HG02970 (cell line): ENCODE results near the gene ADCY2.

Experiments used
- ATAC-seq: cut with Tn5 transposase; IDR thresholded peaks from one replicate; pipeline ENCODE4 v1.9.1; 2021; ENCODE audit warnings: mild to moderate bottlenecking, moderate library complexity, moderate number of reproducible peaks; ENCODE audit not compliant: unreplicated experiment, low FRiP score

Gene ADCY2

DNA sequence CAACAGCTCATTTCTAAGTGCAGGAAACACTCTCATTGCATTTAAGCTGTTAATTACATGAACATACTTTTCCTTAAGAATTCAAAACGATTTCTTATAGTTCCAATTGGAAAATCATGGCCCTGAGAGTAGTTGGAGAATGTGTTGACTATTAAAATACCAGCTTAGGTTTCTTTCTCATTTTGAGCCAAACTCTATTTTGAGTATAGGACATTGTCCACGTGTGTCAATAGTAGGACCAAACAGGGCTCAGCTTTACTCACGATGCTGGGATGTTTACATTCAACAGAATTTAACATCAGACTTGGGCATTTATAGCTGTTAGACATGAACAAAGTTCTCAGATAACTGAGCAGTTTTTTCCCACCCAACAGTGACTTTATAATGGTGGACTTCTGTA lies 39.6 kb downstream of the ADCY2 start:
- no peak for ATAC-seq

- ATAC-seq = no peak
These were observed 40.6 kb downstream of the ADCY2 start for GRCh38 chr5:7436521-7436920.

DNA sequence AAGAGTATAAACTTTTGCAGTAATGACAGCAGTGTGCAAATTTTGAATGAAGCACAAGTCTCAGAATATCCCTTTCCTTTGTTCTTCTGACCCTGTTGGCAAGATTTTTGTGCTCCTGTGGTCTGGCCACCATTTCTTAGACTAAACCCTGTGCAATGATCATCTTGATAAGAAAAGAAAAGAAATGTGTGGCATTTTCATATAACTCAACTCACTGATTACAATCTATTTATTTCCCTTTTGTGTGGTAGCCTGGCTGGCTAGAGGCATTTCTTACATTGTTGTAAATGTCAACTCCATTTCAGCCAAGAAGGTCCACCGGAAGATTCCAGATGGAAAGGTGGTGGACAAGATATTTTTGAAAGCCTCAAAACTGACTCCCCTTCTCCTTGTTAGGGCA lies 41.9 kb downstream of the ADCY2 start:
- ATAC-seq = no peak

GRCh38 chr5:7445068-7445467 lies 49.1 kb downstream of the ADCY2 start:
- ATAC-seq = no peak

GRCh38 chr5:7445831-7446230 lies 49.9 kb downstream of the ADCY2 start:
- no peak for ATAC-seq

DNA sequence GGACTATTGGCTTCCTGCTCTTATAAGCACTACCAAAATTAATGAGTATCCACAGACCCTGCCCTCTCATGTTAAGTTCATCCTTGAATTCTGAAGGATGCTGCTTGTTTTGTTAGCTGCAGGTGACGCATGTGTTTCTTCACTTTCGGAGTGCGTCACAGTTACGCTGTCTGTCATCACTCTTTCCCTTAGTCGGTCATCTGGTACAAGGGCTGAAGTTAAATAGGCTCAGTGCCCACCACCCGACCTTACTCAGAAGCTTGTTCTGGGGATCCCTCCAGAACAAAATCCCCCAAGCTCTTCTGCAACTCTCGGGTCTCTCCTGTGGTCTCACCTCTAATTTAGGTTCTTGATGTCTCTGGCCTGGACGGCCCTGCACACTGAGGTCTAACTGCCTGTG lies 51.0 kb downstream of the ADCY2 start:
- ATAC-seq = no peak

DNA sequence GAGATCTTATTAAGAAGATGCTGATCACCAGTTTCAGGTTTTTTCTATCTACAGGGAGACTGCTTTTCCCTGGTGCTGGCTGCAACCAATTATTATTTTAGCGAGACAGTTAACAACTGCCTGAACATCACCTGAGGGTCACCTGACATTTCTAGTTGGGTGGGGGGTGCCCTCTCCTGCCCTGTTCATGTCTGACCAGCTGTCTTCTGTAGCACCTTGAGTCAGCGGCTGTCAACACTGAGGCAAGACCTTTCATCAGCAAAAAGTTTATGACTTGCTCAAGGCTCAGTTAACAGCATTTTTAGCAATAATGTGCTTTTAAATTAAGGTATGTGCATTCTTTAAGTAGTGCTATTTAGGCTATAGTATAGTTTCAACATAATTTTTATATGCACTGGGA lies 58.0 kb downstream of the ADCY2 start:
- no peak for ATAC-seq

DNA sequence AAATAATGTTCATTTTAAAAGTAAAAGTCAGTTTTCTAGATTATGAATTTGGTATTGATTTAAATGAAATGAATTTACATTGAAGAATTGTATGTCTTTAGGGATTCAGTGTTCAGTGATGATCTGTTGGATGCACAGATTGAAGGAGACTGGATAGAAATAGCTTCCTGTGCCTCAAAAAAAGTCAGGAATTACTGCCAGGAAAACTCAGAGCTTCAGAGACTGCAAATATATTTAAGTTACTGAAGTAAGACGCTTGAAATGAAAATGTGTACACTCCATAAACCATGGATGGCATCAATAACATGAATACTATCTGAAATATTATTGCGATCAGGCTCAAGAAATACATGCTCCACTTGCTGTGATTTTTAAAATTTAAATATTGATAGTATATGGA lies 60.3 kb downstream of the ADCY2 start:
- no peak for ATAC-seq

GRCh38 chr5:7461371-7461770 lies 65.4 kb downstream of the ADCY2 start:
- ATAC-seq = no peak

GRCh38 chr5:7462758-7463157 lies 66.8 kb downstream of the ADCY2 start:
- ATAC-seq = no peak

DNA sequence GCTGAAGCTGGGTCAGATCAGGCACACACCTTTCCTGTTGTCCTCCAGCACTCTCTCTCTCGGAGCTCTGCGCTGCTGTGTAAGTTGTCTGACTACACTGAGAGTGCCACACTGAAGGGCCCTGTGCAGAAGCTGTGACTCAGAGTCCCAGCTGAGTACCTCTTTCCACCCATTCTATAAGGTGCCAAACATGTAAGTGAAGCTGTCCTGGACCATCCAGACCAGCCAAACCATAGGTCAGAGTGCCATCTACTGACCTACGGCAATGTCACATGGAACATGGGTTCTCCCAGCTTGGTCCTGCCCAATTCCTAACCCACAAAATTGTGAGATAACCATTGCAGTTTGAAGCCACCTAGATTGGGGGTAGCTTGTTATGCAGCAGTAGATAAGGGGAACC lies 68.2 kb downstream of the ADCY2 start:
- ATAC-seq = no peak

DNA sequence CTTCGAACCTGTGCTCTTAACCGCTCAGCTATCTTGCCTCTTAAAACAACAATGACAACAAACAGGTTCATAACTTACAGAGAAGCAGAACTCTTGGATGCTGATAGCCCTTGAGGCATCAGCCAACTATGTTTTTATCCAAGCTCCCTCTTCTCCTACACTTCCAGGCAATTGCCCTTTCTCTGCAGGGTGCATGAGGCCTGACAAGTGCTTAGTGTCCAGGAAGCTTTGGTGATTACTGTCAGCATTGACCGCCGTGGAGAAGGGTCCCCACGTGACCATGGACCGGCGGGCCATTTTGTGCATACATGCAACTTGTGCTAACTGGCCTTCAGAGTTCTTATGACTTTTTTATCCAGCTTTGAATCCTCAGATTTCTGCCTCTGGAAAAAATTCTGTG lies 71.2 kb downstream of the ADCY2 start:
- ATAC-seq = no peak

- no peak for ATAC-seq
These were observed 72.8 kb downstream of the ADCY2 start for GRCh38 chr5:7468742-7469141.

DNA sequence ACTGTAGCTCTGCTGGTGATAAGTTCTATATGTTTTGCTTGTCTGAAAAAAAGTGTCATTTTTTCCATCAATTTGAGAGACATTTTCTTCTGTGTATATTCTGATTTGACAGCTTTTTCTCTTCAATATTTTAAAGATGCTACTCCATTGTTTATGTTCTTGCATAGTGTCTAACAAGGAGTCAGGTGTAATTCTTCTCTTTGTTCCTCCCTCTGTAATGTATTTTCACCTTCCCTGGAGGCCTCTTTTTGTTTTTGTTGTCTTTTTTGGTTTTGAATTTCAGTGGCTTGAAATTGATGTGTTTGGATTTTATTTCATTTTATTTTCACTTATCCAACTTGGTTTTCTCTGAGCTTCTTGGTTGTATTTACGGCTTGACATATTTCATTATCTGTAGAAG lies 75.8 kb downstream of the ADCY2 start:
- no peak for ATAC-seq

DNA sequence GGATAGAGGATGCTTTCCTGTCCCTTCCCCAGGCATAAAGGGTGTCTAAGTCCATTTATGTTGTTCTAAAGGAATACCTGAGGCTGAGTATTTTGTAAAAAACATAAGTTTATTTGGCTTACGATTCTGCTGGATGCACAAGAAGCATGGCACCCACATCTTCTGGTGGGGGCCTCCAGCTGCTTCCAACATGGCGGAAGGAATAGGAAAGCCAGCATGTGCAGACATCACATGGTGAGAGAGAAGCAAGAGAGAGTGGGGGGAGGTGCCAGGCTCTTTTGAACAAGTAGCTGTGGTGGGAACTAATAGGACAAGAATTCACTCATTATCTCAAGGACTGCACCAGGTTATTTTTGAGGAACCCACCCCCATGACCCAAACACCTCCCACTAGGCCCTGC lies 77.2 kb downstream of the ADCY2 start:
- no peak for ATAC-seq

DNA sequence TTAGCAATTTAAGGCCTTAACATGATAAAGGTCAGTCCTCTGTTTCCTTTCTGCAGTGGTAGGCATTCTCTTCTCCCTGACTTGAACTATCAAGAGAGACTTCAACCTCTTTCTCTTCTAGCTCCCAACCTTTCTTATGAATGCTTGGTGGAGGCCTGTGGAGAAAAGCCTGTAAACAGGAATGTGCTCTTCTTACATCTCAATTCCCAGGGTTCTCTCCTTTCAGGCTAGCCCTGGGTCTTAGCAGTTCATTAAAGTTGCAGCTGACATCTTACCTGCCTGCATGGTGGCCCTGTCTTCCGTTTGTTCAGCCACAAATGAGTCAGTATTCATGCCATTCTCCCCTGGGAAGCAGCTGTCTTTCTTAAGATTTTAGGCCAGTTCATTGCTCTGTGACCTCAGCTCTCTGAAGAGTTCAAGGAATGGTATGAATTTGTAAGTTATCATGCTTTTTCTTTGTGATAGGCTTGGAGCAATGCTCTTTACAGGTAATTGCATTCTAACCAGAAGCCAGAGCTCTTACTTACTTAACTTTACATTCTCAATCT lies 77.8 kb downstream of the ADCY2 start:
- ATAC-seq = no peak

DNA sequence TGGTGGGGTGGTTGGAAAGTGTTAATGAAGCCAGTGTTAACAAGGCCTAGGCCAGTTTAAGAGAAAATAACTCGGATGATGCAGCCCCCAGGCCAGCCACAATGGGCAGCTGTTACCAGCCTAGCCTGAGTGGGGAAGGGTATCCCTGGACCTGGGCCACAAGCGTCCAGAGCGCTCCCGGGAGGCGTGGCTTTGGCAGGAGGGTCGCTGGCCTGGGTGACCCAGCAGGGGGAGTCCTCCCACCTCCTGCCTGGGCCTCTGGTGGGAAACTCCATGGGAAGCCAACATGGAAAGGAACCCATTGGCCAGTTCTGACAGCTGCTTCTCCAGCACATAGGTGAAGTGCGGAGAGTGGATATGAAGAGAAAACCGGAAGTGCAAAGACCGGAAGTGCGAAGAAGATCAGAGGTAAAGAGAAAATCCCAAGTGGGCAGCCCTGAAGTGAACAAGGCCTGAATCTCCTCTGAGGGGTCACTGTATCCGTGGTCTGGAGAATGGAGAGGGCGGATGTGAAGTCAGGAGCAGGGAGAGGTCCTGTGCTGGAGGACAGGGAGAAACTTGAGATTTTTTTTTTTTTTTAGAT lies 79.0 kb downstream of the ADCY2 start:
- ATAC-seq = no peak

DNA sequence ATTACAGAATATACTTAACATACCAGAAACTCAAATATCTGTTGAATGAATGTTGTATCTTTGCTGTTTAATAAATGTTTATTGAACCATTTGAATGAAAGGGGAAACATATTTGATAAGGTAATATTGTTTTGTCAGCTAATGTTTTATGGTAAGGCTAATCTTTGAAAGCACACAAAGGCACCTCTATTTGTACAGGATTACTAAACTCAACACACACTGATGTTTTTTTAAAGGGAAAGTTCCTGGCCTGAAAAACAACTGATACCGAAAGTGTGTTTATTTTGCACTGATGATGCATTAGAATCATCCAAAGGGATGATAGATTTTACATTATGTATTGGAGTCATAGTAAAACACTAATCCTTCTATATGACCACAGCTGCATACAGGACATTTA lies 82.5 kb downstream of the ADCY2 start:
- no peak for ATAC-seq

GRCh38 chr5:7488734-7489133 lies 92.8 kb downstream of the ADCY2 start:
- ATAC-seq = no peak

DNA sequence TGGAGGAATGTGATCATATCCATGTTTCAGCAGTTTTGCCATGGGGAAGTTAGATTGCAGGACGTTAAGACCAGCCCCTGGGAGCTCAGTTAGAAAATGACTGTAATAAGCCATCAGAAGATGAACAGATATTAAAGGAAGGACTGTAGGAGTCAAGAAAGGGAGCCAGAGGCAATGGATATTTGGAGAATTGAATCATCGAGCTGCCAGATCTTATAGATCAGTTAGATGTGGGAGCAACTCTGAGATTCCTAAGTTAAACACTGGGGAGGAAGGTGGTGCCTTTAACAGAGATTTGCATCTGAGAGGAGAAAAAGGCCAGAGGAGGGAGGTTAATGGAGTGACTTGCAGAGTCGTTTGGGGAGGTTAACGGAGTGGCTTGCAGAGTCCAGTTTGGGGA lies 96.4 kb downstream of the ADCY2 start:
- ATAC-seq = no peak

DNA sequence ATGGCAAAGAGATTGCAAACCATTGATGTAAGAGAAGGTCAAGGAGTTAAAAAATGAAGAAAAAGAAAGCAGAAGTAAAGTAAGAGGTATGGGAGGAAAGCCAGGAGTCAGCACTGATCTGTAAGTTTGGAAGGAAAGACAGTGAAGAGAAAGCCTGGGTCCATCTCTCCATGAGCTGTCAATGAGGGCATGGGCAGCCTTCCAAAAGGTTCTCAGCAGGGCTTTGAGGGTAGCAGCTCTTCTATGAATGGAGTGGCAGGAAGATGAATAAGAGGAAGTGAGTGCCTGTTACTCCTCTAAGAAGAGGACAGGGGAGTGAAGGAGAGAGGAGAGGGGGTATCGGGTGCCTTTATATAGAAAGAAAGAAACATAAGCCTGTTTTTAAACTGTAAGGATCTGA lies 97.1 kb downstream of the ADCY2 start:
- ATAC-seq = no peak

- ATAC-seq = no peak
These were observed 97.7 kb downstream of the ADCY2 start for GRCh38 chr5:7493622-7494021.
